H1 (cell line): ENCODE results near the gene CCDC124. TPM values are rescaled to one million over a fixed set of nuclear protein-coding genes. Genes with fewer than 3 reads are reported as not detected.
A peak's percentile ranks its signal among the peaks of the same experiment; 100 is the strongest.

Source experiments
- CTCF ChIA-PET: fragments of 300-600 bp; sonication (Branson Sonifier 250); formaldehyde crosslinking; loops from one replicate; lab custom pipeline; 2021; ENCODE audit not compliant: partially characterized antibody; lab: Charles Lee
- POLR2A ChIA-PET: fragments of 300-600 bp; sonication (Branson Sonifier 250); formaldehyde crosslinking; loops from one replicate; lab custom pipeline; 2021; ENCODE audit warnings: inconsistent platforms; ENCODE audit not compliant: partially characterized antibody; lab: Charles Lee
- DNase-seq, 2 experiments: peaks; one replicate each; pipeline versions ENCODE4 v3.0.0 to v3.0.0-alpha.2; 2010 to 2022; ENCODE audit warnings: low spot score in 2 of 2, low read depth in 1 of 2, mixed read lengths in 1 of 2
- FAIRE-seq: peaks from 2 replicates; lab custom pipeline; 2011; peaks lifted over from hg19 to GRCh38; lab: Jason Lieb, UNC
- H2AFZ ChIP-seq: 2 replicates; pipeline ENCODE4 v1.8.1; 2012; ENCODE audit warnings: low read length, inconsistent platforms
- H2AK5ac ChIP-seq: 2 replicates; pipeline ENCODE4 v1.6.1; 2013; ENCODE audit warnings: low read depth, low read length
- H2BK120ac ChIP-seq: replicated peaks from 2 replicates; pipeline ENCODE3; 2013; ENCODE audit warnings: low read depth, low read length, inconsistent platforms
- H2BK12ac ChIP-seq: 2 replicates; pipeline ENCODE4 v1.6.1; 2013; ENCODE audit warnings: low read depth, low read length
- H2BK15ac ChIP-seq: 2 replicates; pipeline ENCODE4 v1.6.1; 2013; ENCODE audit warnings: low read length
- H2BK20ac ChIP-seq: 2 replicates; pipeline ENCODE4 v1.6.1; 2013; ENCODE audit warnings: low read length
- H2BK5ac ChIP-seq: 2 replicates; pipeline ENCODE4 v1.6.1; 2013; ENCODE audit warnings: low read depth, low read length
- H3K14ac ChIP-seq: 2 replicates; pipeline ENCODE4 v1.6.1; 2013; ENCODE audit warnings: inconsistent platforms; ENCODE audit not compliant: insufficient read length
- H3K18ac ChIP-seq: 2 replicates; pipeline ENCODE4 v1.6.1; 2013; ENCODE audit warnings: low read length; ENCODE audit errors: extremely low read depth
- H3K23ac ChIP-seq: 2 replicates; pipeline ENCODE4 v1.6.1; 2013; ENCODE audit warnings: inconsistent platforms; ENCODE audit not compliant: insufficient read length
- H3K23me2 ChIP-seq: 2 replicates; pipeline ENCODE4 v1.6.1; 2013; ENCODE audit warnings: low read depth, low read length
- H3K27ac ChIP-seq: 2 replicates; pipeline ENCODE4 v1.6.1; 2011; ENCODE audit warnings: low read depth, low read length, inconsistent platforms
- H3K27me3 ChIP-seq, 4 experiments: replicated peaks in 1 of 4; 1 replicate in 1 of 4; 2 replicates in 3 of 4; pipeline versions ENCODE4 v1.6.1 to v1.8.1; 2011 to 2013; ENCODE audit warnings: low read length in 3 of 4, mild to moderate bottlenecking in 3 of 4, inconsistent platforms in 2 of 4, mixed read lengths in 2 of 4, moderate library complexity in 1 of 4; ENCODE audit not compliant: control insufficient read depth in 3 of 4, insufficient read depth in 3 of 4; ENCODE audit errors: extremely low read depth in 1 of 4
- H3K36me3 ChIP-seq, 4 experiments: 2 replicates each; pipeline versions ENCODE4 v1.6.1 to v1.8.1; 2011 to 2013; ENCODE audit warnings: mild to moderate bottlenecking in 4 of 4, low read length in 3 of 4, moderate library complexity in 2 of 4, control low read depth in 1 of 4, inconsistent platforms in 1 of 4; ENCODE audit not compliant: insufficient read depth in 4 of 4, control insufficient read depth in 2 of 4
- H3K4ac ChIP-seq: replicated peaks from 2 replicates; pipeline ENCODE3; 2013; ENCODE audit warnings: low read length, low read depth, mixed read lengths, inconsistent platforms; ENCODE audit not compliant: insufficient read length
- H3K4me1 ChIP-seq, 4 experiments: replicated peaks in 1 of 4; 1 replicate in 1 of 4; 2 replicates in 3 of 4; pipeline versions ENCODE4 v1.6.1 to v1.8.1; 2011 to 2013; ENCODE audit warnings: low read length in 3 of 4, inconsistent platforms in 2 of 4, mixed read lengths in 1 of 4; ENCODE audit not compliant: insufficient read depth in 4 of 4, control insufficient read depth in 3 of 4
- H3K4me2 ChIP-seq, 2 experiments: 2 replicates each; pipeline versions ENCODE4 v1.6.1 to v1.8.1; 2011 to 2013; ENCODE audit warnings: low read depth in 2 of 2, low read length in 2 of 2, control low read depth in 1 of 2, inconsistent platforms in 1 of 2, mild to moderate bottlenecking in 1 of 2; ENCODE audit not compliant: insufficient read depth in 1 of 2
- H3K4me3 ChIP-seq, 4 experiments: fragments of 200-600, 300-600 bp in 1 of 4; sonication (generic), shearing (Covaris generic), sonication (Bioruptor Twin) in 1 of 4; 2 replicates each; pipeline versions ENCODE4 v1.5.1 to v1.8.1; 2011 to 2016; ENCODE audit warnings: low read length in 4 of 4, low read depth in 3 of 4, control low read depth in 2 of 4, inconsistent platforms in 2 of 4, mild to moderate bottlenecking in 2 of 4, mixed read lengths in 1 of 4, moderate library complexity in 1 of 4; ENCODE audit not compliant: insufficient read depth in 2 of 4; ENCODE audit errors: extremely low read depth in 1 of 4
- H3K56ac ChIP-seq: replicated peaks from 2 replicates; pipeline ENCODE3; 2013; ENCODE audit warnings: low read depth, mild to moderate bottlenecking, mixed read lengths, low read length, inconsistent platforms; ENCODE audit not compliant: insufficient read length
- H3K79me1 ChIP-seq: 2 replicates; pipeline ENCODE4 v1.6.1; 2013; ENCODE audit warnings: low read depth, low read length, control low read depth
- H3K79me2 ChIP-seq, 2 experiments: 2 replicates each; pipeline versions ENCODE4 v1.6.1 to v1.8.1; 2012 to 2013; ENCODE audit warnings: low read length in 2 of 2, mild to moderate bottlenecking in 2 of 2, inconsistent platforms in 1 of 2; ENCODE audit not compliant: insufficient read depth in 2 of 2, control insufficient read depth in 1 of 2
- H3K9ac ChIP-seq, 4 experiments: replicated peaks in 1 of 4; 1 replicate in 1 of 4; 2 replicates in 3 of 4; pipeline versions ENCODE4 v1.6.1 to v1.8.1; 2011 to 2013; ENCODE audit warnings: low read depth in 3 of 4, low read length in 3 of 4, control low read depth in 2 of 4, mild to moderate bottlenecking in 2 of 4, moderate library complexity in 2 of 4, inconsistent platforms in 1 of 4; ENCODE audit errors: extremely low read depth in 1 of 4
- H3K9me3 ChIP-seq, 2 experiments: 2 replicates each; pipeline versions ENCODE4 v1.6.1 to v1.8.1; 2012 to 2013; ENCODE audit warnings: mild to moderate bottlenecking in 2 of 2, moderate library complexity in 2 of 2, control low read depth in 1 of 2, inconsistent platforms in 1 of 2, low read depth in 1 of 2, low read length in 1 of 2, mixed read lengths in 1 of 2; ENCODE audit not compliant: insufficient read depth in 2 of 2
- H4K20me1 ChIP-seq, 2 experiments: replicated peaks in 1 of 2; 2 replicates each; pipeline versions ENCODE3 to v1.8.1; 2011 to 2013; ENCODE audit warnings: inconsistent platforms in 2 of 2, low read length in 2 of 2, mild to moderate bottlenecking in 1 of 2; ENCODE audit not compliant: insufficient read depth in 2 of 2, control insufficient read depth in 1 of 2
- H4K5ac ChIP-seq: 2 replicates; pipeline ENCODE4 v1.6.1; 2013; ENCODE audit warnings: low read length, low read depth, mixed read lengths, inconsistent platforms; ENCODE audit not compliant: insufficient read length
- H4K8ac ChIP-seq: 2 replicates; pipeline ENCODE4 v1.8.0; 2013; ENCODE audit warnings: mild to moderate bottlenecking, moderate library complexity, low read length, inconsistent platforms; ENCODE audit not compliant: insufficient read depth; ENCODE audit errors: extremely low read depth
- H4K91ac ChIP-seq: replicated peaks from 2 replicates; pipeline ENCODE3; 2013; ENCODE audit warnings: low read length, mixed read lengths, inconsistent platforms; ENCODE audit not compliant: insufficient read length
- ASH2L ChIP-seq: fragments of 200-600, 300-600 bp; sonication (generic); IDR thresholded peaks from one replicate; pipeline ENCODE4 v1.7.1; 2017; ENCODE audit warnings: low read length
- CBX8 ChIP-seq: fragments of 300-800, 300-1000 bp; sonication (generic); IDR thresholded peaks from 2 replicates; pipeline ENCODE4 v1.7.1; 2016; ENCODE audit warnings: low read depth, low read length, borderline replicate concordance
- KDM1A ChIP-seq: fragments of 200-600, 300-600 bp; sonication (generic); IDR thresholded peaks from 2 replicates; pipeline ENCODE4 v1.7.1; 2016; ENCODE audit warnings: mild to moderate bottlenecking, low read length, borderline replicate concordance
- KDM4A ChIP-seq: IDR thresholded peaks from one replicate; pipeline ENCODE4 v1.7.1; 2012; ENCODE audit warnings: low read depth, mild to moderate bottlenecking, moderate library complexity, low read length, inconsistent platforms; ENCODE audit not compliant: severe bottlenecking
- RNF2 ChIP-seq: fragments of 200-900, 300-1000 bp; sonication (generic); IDR thresholded peaks from 2 replicates; pipeline ENCODE4 v1.7.1; 2016; ENCODE audit warnings: borderline replicate concordance, low read depth, mild to moderate bottlenecking, antibody characterized with exemption, low read length; ENCODE audit not compliant: poor library complexity, severe bottlenecking; ENCODE audit errors: missing control alignments
- SUZ12 ChIP-seq: fragments of 200-600 bp; sonication (generic); IDR thresholded peaks from 2 replicates; pipeline ENCODE4 v1.6.1; 2012; ENCODE audit warnings: mild to moderate bottlenecking, inconsistent platforms, low read length, moderate library complexity, mixed read lengths
- WGBS, 2 experiments: shearing (Covaris generic) in 1 of 2; methylation state at CpG; one replicate each; pipeline versions ENCODE4 v1.1.6 to v1.1.7; 2013 to 2015; ENCODE audit warnings: low lambda C conversion rate in 2 of 2, mixed read lengths in 2 of 2, inconsistent platforms in 1 of 2, low coverage in 1 of 2, missing lambda C conversion rate in 1 of 2; ENCODE audit not compliant: insufficient replicate concordance in 2 of 2, insufficient coverage in 1 of 2, insufficient read length in 1 of 2; ENCODE audit errors: extremely low coverage in 1 of 2, missing lambda C conversion rate in 1 of 2; 5-methylcytosine and 5-hydroxymethylcytosine counted together
- polyA plus RNA-seq, 7 experiments: library from polyadenylated mRNA; depleted of rRNA in 3 of 7; stranded (reverse) in 5 of 7; unstranded in 2 of 7; fragments of >200 nt in 5 of 7; fragments of 200-250 nt in 2 of 7; gene quantifications; 1 replicate in 5 of 7; 2 replicates in 1 of 7; 4 replicates in 1 of 7; pipeline versions ENCODE4 v1.2.1 to v1.2.3, GENCODE V29; 2011 to 2013; ENCODE audit warnings: missing spikeins in 2 of 7, mixed read lengths in 2 of 7
- total RNA-seq: library from RNA; stranded (reverse); fragmentation: NEBNext Ultra II Directional; extraction: Animal tissue kit (Norgen Biotek cat#: 25700); gene quantifications from 2 replicates; pipeline ENCODE4 v1.2.1, GENCODE V29; 2021

Gene CCDC124
- total and polyA plus RNA-seq, 2 of the 8 experiments (the other 6 are each of a cell fraction or from before 2014, with no cell fraction given): 95.2 to 103 TPM

GRCh38 chr19:17951990-17952976 is 19.5 kb downstream of the CCDC124 start:
- WGBS, 2 experiments: 6% methylated on average over 9 of the region's 68 CpGs; no CpG with 5 or more reads in 1 of the 2 experiments
- Histone ChIP-seq H2BK12ac (peak overlapping the region; percentile 90; the same call in 1 of the 2 replicates), H4K20me1 (peaks cover 0 to 2% of the 10 kb centered on the region in 2 experiments), H2BK15ac (peak overlapping the region; percentile 88; the same call in 1 of the 2 replicates), H3K9ac (no peak overlapping the region), H3K9me3 (no peaks in the 10 kb centered on the region), H3K27me3 (peaks cover 19 to 55% (median 50%) of the 10 kb centered on the region in 4 experiments), H2AK5ac (peak overlapping the region; percentile 82; the same call in 1 of the 2 replicates), H2BK20ac (no peak overlapping the region), H3K4ac (no peak overlapping the region), H2AFZ (no peak overlapping the region), H3K79me2 (no peaks in the 10 kb centered on the region), H3K56ac (no peak overlapping the region), H3K18ac (0 out of 2 replicates have a peak overlapping the region, but pooled peaks have one; percentile 55), H2BK5ac (no peak overlapping the region), H4K5ac (no peak overlapping the region), H3K79me1 (no peaks in the 10 kb centered on the region), H3K36me3 (no peaks in the 10 kb centered on the region), H3K27ac (no peak overlapping the region), H4K8ac (no peak overlapping the region), H3K23ac (no peak overlapping the region), H3K4me1 (peaks cover 0 to 42% (median 23%) of the 10 kb centered on the region in 4 experiments; a peak in 6 of 7 replicates), H3K4me3 (peak overlapping the region; percentile 48 to 73 (median 52)), H3K14ac (no peak overlapping the region), H2BK120ac (no peak overlapping the region), H3K23me2 (peaks cover 29% of the 10 kb centered on the region), H4K91ac (no peak overlapping the region), H3K4me2 (peak overlapping the region; percentile 88 to 94)
- POLR2A ChIA-PET: interaction anchor here (0.7 to 4.1 kb wide), 8 partner anchors 10 to 93 kb away, joined by 3 to 21 read pairs (median 4); partner anchors contain the start of genes CCDC124 and RPL18A
- FAIRE-seq (no peak), DNase-seq (peak in 1 of 2 experiments; percentile 66)
- no peak for TF ChIP-seq CBX8
- peak; percentile 59 for TF ChIP-seq ASH2L
- TF ChIP-seq KDM4A: peak; percentile 55
- TF ChIP-seq KDM1A: peak; percentile 82; the same call in 1 of the 2 replicates
- peak; percentile 5 for TF ChIP-seq RNF2
- 0 out of 2 replicates have a peak, but pooled peaks have one; percentile 49 for TF ChIP-seq SUZ12
- CTCF ChIA-PET: interaction anchor here (1.0 to 21.5 kb wide), 10 partner anchors 9 to 434 kb away, joined by 3 to 271 read pairs (median 4); partner anchors contain the start of genes GDF15, RPL18A and SLC5A5
